Colon (tissue), 2 donors: Measurements from ENCODE around the gene DOK6.

Source experiments
- FAIRE-seq: peaks from 2 replicates; lab custom pipeline; 2012; peaks lifted over from hg19 to GRCh38; lab: Jason Lieb, UNC
- donor health status: control.
- donor health status: control.

The DOK6 gene

GRCh38 chr18:69539404-69539803 lies 138.7 kb downstream of the DOK6 start:
- FAIRE-seq, result no peak

GRCh38 chr18:69556228-69556627 lies 155.5 kb downstream of the DOK6 start:
- FAIRE-seq, result no peak

- FAIRE-seq, result no peak
Observed at GRCh38 chr18:69557282-69557681, 156.6 kb downstream of the DOK6 start.

- no peak for FAIRE-seq
Observed at GRCh38 chr18:69558052-69558451, 157.4 kb downstream of the DOK6 start.

- FAIRE-seq, result no peak
Observed at GRCh38 chr18:69559604-69560003, 158.9 kb downstream of the DOK6 start.

GRCh38 chr18:69564602-69565001 lies 163.9 kb downstream of the DOK6 start:
- no peak for FAIRE-seq

- no peak for FAIRE-seq
Observed at GRCh38 chr18:69567813-69568488, 167.3 kb downstream of the DOK6 start.

GRCh38 chr18:69569133-69569532 lies 168.4 kb downstream of the DOK6 start:
- FAIRE-seq, result no peak

GRCh38 chr18:69574401-69574800 lies 173.7 kb downstream of the DOK6 start:
- no peak for FAIRE-seq

GRCh38 chr18:69580107-69580506 lies 179.4 kb downstream of the DOK6 start:
- FAIRE-seq, result no peak

GRCh38 chr18:69584429-69584828 lies 183.7 kb downstream of the DOK6 start:
- no peak for FAIRE-seq

GRCh38 chr18:69585696-69586095 lies 185.0 kb downstream of the DOK6 start:
- no peak for FAIRE-seq

- no peak for FAIRE-seq
Observed at GRCh38 chr18:69586537-69586936, 185.8 kb downstream of the DOK6 start.

GRCh38 chr18:69588301-69588700 lies 187.6 kb downstream of the DOK6 start:
- no peak for FAIRE-seq

- FAIRE-seq, result no peak
Observed at GRCh38 chr18:69590150-69590549, 189.5 kb downstream of the DOK6 start.

- no peak for FAIRE-seq
Observed at GRCh38 chr18:69596345-69596744, 195.7 kb downstream of the DOK6 start.

- FAIRE-seq, result no peak
Observed at GRCh38 chr18:69597561-69597960, 196.9 kb downstream of the DOK6 start.

GRCh38 chr18:69599377-69599776 lies 198.7 kb downstream of the DOK6 start:
- no peak for FAIRE-seq

GRCh38 chr18:69612242-69612641 lies 211.6 kb downstream of the DOK6 start:
- no peak for FAIRE-seq

GRCh38 chr18:69616114-69616513 lies 215.4 kb downstream of the DOK6 start:
- FAIRE-seq, result no peak

GRCh38 chr18:69617408-69617807 lies 216.7 kb downstream of the DOK6 start:
- FAIRE-seq, result no peak

GRCh38 chr18:69617888-69618287 lies 217.2 kb downstream of the DOK6 start:
- FAIRE-seq, result no peak

- no peak for FAIRE-seq
Observed at GRCh38 chr18:69622184-69622583, 221.5 kb downstream of the DOK6 start.

GRCh38 chr18:69622961-69623360 lies 222.3 kb downstream of the DOK6 start:
- FAIRE-seq, result no peak

GRCh38 chr18:69626171-69626570 lies 225.5 kb downstream of the DOK6 start:
- no peak for FAIRE-seq
